Measurements from ENCODE around the gene PRDM16.

PRDM16 gene

DNA sequence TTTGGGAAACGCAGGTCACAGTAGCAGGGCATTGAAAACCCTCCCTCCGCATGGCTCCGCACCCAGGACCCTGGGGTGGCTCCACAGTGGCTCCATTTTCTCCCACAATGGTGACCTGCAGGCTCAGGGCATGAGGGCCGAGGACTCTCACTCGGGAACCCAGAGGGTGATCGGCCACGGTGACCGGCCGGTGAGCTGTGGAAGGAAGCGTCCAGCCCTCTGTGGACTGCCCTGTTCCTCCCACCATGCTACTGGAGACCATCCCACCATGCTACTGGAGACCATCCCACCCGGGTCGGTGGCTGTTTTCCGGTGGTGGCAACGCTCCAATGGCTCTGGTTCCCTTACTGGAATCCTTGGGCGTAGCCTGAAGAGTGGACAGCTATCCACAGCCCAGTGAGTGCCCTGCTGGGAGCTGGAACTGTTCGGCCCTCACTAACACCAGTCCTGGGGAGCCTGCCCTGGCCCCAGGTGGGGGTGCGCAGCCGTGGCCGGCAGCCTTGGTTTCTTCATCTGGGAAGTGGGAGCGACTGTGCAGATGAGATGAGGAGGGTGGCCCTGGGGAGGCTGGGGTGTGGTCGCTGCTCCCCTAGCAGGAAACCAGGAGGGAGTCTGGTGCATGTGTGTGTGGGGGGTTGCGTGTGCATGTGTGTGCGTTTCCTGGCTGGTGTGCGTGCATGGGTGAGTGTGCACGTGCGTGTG is 59.6 kb downstream of the PRDM16 start:
- DNase-seq, result no peak

DNA sequence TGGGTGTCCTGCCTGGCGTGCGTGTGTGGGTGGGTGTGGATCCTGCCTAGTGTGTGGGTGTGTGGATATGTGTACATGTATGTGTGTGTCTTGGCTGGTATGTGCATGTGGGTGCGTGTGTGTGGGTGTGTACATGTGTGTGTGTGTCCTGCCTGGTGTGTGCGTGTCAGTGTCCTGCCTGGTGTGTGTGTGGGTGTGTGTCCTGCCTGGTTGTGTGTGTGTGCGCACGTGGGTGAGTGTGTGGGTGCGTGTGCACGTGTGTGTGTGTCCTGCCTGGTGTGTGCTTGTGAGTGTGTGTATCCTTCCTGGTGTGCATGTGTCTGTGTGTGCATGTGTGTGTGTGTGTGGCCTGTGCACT is 60.1 kb downstream of the PRDM16 start:
- no peak for DNase-seq

DNA sequence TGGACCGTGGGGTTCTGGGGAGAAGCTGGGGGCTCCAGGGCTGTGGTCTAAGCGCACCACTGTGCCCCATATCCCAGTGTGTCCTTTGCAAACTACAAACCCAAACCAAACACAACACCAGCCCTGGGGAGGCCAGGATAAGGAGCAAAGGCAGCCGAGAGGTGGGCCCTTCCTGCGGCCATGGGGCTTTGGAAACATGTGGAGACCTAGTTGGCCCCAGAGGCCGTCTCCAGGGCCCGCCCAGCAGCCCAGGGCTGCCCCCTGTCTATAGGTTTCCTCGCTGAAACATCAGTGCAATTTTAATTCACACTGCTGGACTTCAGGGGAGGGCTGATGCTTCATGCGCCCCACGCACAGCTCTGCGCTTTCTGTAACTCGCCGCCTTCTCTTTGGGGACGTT is 61.3 kb downstream of the PRDM16 start:
- DNase-seq, result no peak

DNA sequence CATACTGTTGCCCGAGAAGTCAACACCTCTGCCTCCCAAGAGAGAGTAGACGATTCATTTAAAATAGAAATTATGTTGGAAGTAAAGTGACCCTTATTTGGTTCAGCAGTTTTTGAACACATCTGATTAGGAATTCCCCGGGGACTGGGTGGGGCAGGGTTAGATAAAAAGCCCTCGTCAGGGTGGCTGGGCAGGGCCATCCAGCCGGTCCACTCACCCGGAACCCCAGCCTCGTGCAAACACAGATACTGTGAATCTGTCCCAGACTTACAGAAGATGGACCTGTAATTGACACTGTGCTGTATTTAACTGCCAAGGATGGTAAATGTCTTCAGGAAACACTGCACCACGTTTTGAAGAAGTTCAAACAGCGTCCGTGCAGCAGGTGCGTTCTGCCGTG is 63.7 kb downstream of the PRDM16 start:
- DNase-seq, result no peak

DNA sequence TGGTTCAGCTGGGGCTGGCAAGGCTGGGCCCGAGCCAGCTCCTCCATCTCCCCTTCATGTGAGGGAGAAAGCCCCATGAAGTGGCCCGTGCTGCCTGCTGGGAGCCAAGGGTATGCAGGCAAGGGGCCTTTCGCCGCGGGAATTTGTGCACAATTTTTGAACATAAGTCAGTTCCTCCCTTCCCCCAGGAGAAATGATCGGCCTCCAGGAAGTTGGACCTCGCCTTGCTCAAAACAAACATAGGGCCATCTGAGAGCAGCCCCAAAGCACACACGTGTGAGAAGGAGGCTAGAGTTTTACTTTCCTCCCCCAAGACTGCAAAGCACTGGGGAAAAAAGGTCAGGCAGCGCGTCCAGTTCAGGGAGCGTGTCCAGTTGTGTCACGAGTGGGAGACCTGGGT is 64.7 kb downstream of the PRDM16 start:
- DNase-seq, result no peak

DNA sequence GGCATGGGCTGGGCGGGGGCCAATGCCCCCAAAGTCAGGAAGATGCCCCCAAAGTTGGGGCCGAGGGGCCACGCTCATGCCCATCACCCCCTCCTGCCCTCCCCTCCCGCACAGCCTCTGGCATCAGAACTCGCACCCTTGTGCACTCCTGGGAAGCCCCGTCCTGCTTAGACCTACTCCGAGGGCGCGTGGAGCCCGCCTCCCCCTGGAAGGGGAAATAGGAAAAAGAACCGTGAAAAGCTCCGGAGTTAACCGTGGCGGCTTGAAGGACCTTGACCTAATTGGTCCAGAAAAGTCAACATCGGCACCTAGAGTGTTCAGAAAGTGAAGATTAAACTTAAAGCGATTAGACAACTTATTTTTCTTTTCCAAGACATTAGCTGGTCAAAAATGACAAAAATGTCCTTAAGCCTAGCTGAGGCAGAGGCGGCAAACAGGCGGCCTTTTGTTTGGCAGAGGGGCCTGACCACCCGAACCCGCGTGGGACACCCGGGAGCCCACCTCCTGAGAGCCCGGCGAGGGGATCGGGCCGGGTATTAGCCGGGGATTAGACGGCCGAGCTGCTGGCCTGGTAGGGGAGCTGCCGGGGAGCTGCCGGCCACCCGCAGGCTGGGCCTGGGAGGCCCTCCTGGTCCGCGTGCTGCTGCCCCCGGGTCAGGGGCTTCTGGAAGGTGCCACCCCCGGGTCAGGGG is 65.5 kb downstream of the PRDM16 start:
- no peak for DNase-seq

DNA sequence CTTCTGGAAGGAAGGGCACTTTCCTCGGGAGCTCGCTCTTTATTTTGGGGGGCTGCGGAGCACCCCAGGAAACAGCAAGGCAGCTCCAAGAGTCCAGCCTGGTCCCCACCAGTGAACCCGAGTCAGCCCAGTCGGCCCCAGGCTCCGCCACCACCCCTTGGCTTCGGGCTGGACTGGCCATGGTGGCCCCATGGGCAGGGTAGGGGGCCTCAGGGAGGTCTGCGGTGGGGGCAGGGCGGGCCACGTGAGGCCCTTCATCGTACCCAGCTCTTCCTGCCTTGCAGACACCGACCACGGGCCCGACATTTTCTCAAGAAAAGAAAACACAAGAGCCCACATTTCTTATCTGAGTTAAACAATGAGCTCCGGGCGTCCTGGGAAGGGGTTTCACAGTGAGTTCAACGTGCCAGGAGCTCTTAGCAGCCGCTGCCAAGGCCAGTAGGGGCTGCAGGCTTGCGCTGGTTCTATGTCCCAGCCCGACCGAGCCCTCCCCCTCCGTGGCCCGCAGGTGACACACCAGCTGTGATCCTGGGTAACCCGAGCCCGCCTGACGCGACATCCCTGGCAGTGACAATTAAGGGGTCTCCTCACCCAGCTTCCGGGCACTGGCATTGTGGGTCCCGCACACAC is 66.2 kb downstream of the PRDM16 start:
- DNase-seq, result no peak

DNA sequence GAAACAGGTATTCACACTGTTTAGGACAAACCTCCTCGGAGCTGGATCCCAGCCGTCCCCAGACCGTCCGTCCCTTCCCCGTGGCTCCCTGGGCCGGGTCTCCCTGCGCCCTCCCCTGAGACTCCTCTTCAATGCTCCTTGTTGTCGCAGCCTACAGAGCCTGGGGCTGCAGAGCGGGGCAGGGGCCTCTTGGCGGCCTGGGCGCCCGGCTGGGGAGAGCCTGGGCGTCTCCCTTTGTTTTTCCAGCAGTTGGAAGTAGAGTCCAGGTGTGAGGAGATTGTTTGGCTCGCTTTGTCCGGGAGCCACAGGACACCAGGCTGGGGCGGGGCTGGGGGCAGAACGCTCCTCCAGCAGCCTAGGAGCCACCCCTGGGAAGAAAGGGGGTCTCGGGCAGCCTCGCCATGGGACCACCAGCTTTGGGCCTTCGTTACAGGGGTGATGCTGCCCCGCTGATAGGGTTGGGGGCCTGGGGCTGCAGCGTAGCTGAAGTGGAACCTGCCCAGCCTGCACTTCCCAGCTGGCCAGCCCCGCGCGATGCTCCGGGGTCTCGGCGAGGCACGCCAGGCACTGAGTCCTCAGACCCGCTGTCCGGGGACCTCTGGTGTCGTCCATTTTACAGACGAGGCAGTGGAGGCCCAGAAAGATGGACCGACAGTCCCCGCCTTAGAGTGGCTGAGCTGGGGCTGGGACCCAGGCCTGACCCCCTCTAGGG is 66.9 kb downstream of the PRDM16 start:
- no peak for DNase-seq

DNA sequence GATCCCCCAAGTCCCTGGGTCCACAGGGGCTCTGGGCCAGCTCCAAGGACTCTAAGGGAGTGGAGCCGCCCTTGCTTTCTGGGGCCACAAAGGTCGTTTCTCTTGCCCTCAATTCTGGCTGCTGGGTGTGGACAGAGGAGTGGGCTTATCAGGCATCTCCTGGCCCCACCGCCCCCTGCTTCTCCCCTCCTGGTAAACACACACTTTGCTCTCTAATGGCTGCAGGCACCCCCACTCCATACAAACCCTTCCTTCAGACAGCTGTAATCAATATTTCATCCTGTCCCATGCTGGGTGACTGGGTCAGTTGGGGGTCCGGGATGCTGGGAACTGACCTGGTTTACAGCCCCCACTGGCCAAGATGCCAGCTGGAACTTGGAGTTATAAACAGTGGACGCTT is 67.5 kb downstream of the PRDM16 start:
- no peak for DNase-seq

DNA sequence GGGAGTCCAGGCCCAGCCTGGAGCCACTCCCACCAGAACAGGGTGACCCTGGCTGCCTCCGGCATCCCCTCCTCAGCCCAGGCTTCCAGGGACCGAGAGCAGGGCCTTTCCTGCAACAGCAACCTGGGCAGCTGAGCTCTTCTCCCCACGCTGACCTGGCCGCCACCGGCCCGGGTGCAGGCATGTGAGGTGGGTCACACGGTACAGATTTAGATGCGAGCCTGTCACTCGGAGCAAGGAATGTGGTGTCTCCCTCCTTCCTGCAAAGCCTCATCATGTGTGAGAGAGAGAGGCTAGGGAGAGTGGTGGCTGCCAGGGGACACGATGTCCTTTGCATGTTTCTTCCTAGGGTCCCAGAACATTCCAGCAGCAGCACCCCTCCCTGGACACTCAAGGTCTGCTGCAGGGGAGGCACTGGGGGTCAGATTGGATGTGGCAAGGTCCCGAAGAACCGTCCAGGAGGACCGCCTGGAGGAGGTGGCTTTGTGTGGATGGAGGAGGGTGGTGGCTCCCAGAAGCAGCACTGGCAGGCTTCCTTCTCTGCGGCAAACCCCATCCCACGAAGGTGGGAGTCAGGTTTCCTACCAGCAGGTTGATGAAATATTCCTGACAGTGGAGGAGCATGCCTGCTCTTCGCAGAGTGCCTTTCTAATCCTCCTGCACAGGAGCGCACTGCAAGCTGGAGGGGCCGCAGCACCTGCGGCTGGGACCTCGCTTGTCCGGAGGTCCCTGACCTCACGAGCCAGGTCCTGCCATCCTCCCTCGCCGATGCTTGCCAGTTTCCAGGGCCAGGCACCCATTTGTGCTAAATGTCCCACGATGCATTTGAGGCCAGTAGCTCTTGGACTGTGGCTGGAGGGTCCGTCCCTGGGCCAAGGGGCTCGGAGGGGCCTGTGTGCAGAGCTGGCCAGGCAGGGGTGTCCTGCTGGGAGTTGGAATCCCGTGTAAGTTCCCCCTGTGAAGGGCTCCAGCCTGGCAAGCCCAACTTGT is 68.4 kb downstream of the PRDM16 start:
- no peak for DNase-seq

DNA sequence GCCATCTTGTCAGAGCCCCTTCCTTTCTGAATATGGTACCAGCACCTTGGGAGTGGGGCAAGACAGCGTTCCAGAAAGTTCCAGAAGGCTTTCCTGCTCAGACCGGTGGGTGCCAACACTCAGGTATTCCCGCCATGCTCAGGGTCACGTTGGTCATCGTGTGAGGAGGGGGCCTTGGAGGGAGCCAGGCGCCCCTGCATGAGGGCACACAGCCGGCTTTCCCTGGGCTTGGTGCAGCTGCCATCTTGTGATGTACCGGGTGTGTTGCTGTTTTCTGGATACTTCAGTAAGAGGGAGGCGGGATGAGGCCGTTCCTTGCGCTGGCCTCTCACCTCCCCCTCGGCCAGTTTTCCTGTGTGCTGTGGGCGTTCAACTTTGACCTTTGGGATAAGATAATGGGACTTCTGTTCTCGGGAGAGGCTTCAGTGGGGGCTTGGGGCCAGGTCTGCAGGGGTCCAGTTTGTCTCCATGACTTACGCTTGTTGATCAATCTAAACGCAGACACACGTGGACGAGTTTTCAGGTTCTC is 69.7 kb downstream of the PRDM16 start:
- no peak for DNase-seq

DNA sequence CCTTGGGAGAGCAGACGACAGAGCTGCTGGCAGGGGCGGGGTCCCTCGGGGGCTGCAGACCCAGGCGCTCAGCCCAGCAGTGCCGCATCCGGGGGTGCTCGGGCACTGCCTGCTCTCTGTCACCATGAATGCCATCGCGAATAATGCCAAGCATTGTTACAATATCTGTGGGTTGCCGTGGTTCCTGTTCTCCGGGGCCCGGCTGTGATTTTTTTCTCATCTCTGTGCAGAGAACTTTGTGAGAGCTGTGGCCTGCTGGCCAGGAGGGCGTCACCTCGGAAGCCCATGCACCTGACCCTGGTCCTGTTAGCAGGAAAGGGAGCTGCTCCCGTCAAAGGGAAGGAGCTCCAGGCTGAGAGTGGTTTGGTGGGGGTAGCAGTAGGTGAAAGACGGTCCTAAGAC is 70.4 kb downstream of the PRDM16 start:
- no peak for DNase-seq

DNA sequence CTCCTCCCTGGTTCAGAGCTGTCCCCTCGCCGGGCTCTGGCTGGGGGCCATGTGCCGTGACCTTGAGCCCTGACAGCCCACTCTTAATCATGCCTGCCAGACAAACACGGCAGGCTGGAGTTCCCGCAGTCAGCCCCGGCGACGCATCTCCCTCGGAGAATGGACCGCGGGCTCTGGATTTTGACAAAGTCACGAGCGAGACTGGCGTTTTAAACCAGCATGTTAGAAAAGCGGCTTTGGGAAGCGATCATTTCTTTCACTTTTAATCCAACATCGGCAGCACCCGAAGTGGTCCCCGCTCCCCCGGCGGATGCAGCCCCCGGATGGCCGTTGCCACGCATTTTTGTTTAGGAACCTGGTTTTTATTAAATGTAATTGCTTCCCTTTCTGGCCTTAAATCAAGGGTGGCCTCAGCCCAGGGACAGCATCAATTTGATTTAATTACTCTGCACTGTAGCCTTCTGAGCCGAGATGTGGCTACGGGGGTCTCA is 70.9 kb downstream of the PRDM16 start:
- no peak for DNase-seq

DNA sequence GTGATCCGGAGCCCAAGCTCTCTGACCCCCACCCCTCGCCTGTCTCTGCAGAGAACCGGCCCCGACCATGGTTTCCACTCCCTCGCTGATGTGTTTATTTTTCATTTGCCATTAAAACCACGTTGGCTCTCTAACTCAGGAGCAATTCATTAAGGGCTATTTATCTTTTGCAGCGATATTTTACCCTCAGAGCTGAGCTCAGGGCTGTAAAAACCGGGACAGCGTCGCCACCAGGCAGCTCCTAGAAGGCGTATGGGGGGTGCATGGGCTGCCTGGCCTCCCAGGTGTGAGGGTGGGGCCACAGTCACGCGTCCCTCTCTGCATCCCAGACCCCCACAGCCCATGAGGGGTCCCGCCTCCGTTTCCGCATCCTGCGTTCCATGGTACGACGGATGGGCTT is 71.4 kb downstream of the PRDM16 start:
- no peak for DNase-seq

DNA sequence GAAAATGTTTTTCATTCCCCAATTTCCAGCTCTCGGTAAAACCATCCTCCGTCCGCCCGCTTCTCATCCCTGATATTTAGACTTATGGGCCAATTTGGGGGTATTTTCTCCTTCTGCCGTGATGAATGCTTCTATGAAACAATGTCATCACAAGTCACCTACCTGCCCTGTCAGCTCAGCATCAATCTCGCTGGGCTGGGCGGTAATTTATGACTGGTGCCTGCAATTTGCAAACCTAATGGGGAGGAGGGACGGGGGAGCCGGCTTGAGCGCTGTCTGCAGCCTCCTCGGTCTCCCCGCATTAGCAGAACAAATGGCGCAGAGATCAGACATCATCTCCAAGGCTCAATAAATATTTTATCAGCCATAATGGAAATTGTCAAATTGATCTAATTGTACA is 72.1 kb downstream of the PRDM16 start:
- DNase-seq, result no peak

DNA sequence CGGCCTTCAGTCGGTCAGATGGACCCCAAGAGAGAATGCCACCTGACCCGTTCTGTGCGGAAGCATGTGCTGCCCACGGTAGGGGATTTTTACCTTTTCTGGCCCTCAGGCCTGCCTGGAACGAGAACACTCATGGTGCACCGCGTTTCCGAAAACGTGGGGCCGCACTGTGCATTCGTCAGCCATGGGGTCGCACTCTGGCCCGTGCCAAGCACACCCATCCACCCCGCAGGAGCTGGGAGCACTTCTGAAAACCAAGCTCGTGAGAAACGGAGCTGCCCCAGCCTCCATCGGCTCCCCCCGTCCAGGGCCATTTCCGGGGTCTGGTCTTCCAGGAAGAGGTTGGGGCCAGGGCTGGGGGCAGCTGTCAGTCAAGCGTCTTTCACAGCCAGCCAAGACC is 72.8 kb downstream of the PRDM16 start:
- DNase-seq, result no peak

DNA sequence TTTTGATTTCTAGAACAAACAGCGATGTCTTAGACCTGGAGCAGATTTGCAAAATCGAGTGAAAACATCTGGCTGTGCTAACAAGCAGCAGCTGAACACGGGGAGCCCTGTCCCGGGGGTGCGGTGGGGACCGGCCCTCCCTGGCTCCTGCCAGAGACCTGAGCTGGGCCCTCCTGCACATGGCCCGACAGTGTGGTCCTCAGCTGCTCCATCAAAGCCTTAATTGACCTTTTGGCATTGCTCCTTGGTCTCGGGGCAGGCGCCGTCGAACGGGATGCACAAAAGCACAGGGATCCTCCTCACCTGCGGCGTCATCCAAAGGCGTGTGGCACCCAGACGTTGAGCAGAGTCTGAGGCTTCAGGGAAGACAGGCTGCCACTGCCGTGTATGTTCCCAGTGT is 73.2 kb downstream of the PRDM16 start:
- DNase-seq, result no peak

DNA sequence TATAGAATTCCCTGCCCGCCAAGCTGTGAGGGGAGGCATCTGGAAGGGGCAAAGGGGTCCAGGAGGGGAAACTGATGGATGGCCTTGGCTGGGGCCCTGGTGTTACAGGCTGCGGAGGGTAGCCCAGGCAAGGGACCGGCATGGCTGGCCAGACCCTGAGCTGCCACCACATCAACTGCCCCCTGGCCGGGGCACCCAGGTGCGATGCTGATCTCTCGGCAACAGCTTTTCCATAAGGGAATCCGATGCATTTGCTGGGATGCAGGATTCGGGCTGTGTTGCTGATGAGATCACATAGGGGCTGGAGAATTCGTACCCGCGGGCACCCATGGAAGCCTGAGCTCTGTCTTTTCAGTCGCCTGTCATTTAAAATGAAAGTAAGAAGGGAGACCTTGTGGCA is 73.7 kb downstream of the PRDM16 start:
- DNase-seq, result no peak

DNA sequence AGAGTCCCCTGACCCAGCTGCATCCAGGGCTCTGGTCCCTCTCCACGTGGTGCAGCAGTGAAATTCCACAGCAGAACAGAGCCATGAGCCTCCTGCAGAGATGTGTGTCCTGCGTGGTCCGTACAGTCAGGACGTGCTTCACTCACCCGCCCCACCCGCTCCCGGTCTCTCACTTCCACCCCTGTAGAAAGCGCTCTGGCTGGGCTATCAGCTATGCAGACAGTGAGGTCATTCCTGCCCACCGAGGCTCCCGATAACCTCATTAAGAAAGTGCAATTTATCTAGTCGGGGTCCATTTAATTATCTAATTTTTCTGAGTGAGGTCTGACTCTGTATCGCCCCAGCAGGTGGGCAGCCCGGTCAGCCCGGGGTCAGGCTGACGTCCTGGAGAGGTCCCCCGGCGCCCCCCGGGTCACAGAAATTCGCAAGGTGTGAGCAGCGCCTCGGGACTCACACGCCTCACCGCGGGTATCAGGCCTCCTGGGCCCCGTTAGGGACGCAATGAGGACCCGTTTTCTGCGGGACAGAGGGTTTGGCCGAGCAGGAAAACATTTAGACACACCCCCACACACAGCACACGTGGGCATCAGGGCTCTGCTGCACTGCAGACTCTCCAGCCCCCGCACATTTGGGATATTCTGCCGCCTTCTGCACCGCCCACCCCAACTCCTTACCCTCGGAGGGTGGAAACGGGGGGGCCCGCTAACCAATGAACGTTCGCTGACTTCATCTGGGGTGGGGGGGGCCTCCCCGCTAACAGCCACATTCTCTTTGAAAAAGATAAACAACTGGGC is 76.7 kb downstream of the PRDM16 start:
- no peak for DNase-seq

DNA sequence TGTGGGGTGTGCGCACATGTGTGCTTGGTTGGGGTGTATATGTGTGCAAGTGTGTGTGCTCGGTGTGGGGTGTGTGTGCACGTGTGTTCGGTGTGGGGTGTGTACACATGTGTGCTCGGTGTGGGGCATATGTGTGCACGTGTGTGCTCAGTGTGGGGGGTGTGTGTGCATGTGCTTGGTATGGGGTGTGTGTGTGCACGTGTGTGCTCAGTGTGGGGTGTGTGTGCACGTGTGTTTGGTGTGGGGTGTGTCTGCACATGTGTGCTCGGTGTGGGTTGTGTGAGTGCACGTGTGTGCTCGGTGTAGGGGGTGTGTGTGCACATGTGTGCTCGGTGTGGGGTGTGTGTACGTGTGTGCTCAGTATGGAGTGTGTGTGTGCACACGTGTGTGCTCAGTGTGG is 77.5 kb downstream of the PRDM16 start:
- no peak for DNase-seq

DNA sequence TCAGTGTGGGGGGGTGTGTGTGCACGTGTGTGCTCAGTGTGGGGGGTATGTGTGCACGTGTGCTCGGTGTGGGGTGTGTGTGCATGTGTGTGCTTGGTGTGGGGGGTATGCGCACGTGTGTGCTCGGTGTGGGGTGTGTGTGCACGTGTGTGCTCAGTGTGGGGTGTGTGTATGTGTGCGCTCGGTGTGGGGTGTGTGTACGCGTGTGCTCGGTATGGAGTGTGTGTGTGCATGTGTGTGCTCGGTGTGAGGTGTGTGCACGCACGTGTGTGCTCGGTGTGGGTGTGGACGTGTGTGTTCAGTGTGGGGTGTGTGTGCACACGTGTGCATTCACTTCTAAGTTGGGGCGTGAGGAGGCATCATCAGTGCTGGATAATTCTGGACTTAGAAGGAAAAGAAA is 77.9 kb downstream of the PRDM16 start:
- DNase-seq, result no peak
